SK-N-SH treated with all-trans-retinoic acid at 6 μM for 48 hours (cell line): ENCODE results near the gene DLG5.

Experiments used
- ATAC-seq: fragments of 200-7000 bp; cut with Tn5 transposase; 3 replicates; pipeline ENCODE4 v1.9.1; 2020; ENCODE audit warnings: mild to moderate bottlenecking, moderate library complexity
- BACH2 ChIP-seq: fragments of 250-450 bp; sonication (Bioruptor Pico); IDR thresholded peaks from 2 replicates; pipeline ENCODE4 v1.9.0; 2021; ENCODE audit warnings: mild to moderate bottlenecking, borderline replicate concordance
- CREB5 ChIP-seq: fragments of 250-450 bp; sonication (Bioruptor Pico); IDR thresholded peaks from 2 replicates; pipeline ENCODE4 v1.5.1; 2020; ENCODE audit warnings: low read depth, mild to moderate bottlenecking, moderate library complexity
- CSDC2 ChIP-seq: fragments of 250-450 bp; sonication (Bioruptor Pico); IDR thresholded peaks from 2 replicates; pipeline ENCODE4 v1.5.0; 2020; ENCODE audit warnings: mild to moderate bottlenecking, moderate library complexity
- CSRNP3 ChIP-seq: fragments of 250-450 bp; sonication (Bioruptor Pico); IDR thresholded peaks from 2 replicates; pipeline ENCODE4 v1.5.1; 2021; ENCODE audit warnings: mild to moderate bottlenecking, moderate library complexity
- ESRRG ChIP-seq: fragments of 250-450 bp; sonication (Bioruptor Pico); IDR thresholded peaks from 2 replicates; pipeline ENCODE4 v1.6.1; 2021; ENCODE audit warnings: mild to moderate bottlenecking
- ISL1 ChIP-seq: fragments of 250-450 bp; sonication (Bioruptor Pico); IDR thresholded peaks from 2 replicates; pipeline ENCODE4 v2.1.2; 2022; ENCODE audit warnings: mild to moderate bottlenecking, moderate library complexity
- OSR1 ChIP-seq: fragments of 250-450 bp; sonication (Bioruptor Pico); IDR thresholded peaks from 2 replicates; pipeline ENCODE4 v1.8.0; 2022; ENCODE audit warnings: moderate library complexity, mild to moderate bottlenecking, inconsistent platforms
- PATZ1 ChIP-seq: fragments of 250-450 bp; sonication (Bioruptor Pico); IDR thresholded peaks from 2 replicates; pipeline ENCODE4 v1.8.0; 2020; ENCODE audit warnings: mild to moderate bottlenecking, moderate library complexity, borderline replicate concordance
- POU6F1 ChIP-seq: fragments of 250-450 bp; sonication (Bioruptor Pico); IDR thresholded peaks from 2 replicates; pipeline ENCODE4 v1.8.0; 2021; ENCODE audit warnings: low read depth, mild to moderate bottlenecking, moderate library complexity, borderline replicate concordance
- PPARA ChIP-seq: fragments of 250-450 bp; sonication (Bioruptor Pico); IDR thresholded peaks from 2 replicates; pipeline ENCODE4 v1.5.0; 2020; ENCODE audit warnings: mild to moderate bottlenecking, borderline replicate concordance
- RARB ChIP-seq: fragments of 250-450 bp; sonication (Bioruptor Pico); IDR thresholded peaks from 2 replicates; pipeline ENCODE4 v1.8.0; 2021; ENCODE audit warnings: mild to moderate bottlenecking, moderate library complexity
- SNAI2 ChIP-seq: fragments of 250-450 bp; sonication (Bioruptor Pico); IDR thresholded peaks from 2 replicates; pipeline ENCODE4 v1.5.0; 2020; ENCODE audit warnings: mild to moderate bottlenecking, moderate library complexity
- TCF4 ChIP-seq: fragments of 250-450 bp; sonication (Bioruptor Pico); IDR thresholded peaks from 2 replicates; pipeline ENCODE4 v1.8.0; 2021; ENCODE audit warnings: mild to moderate bottlenecking, moderate library complexity, borderline replicate concordance
- TOX ChIP-seq: fragments of 250-450 bp; sonication (Bioruptor Pico); IDR thresholded peaks from 2 replicates; pipeline ENCODE4 v1.8.0; 2021; ENCODE audit warnings: mild to moderate bottlenecking, moderate library complexity, borderline replicate concordance
- TSHZ2 ChIP-seq: fragments of 250-450 bp; sonication (Bioruptor Pico); IDR thresholded peaks from 2 replicates; pipeline ENCODE4 v1.5.0; 2020; ENCODE audit warnings: mild to moderate bottlenecking, moderate library complexity
- ZC3H10 ChIP-seq: fragments of 250-450 bp; sonication (Bioruptor Pico); IDR thresholded peaks from 2 replicates; pipeline ENCODE4 v1.5.1; 2021; ENCODE audit warnings: mild to moderate bottlenecking, moderate library complexity
- ZFP3 ChIP-seq: fragments of 250-450 bp; sonication (Bioruptor Pico); IDR thresholded peaks from 2 replicates; pipeline ENCODE4 v1.5.0; 2020; ENCODE audit warnings: mild to moderate bottlenecking, moderate library complexity
- ZFP30 ChIP-seq: fragments of 450-650 bp; formaldehyde crosslinking; IDR thresholded peaks from 2 replicates; pipeline ENCODE4 v1.5.0; 2022; ENCODE audit warnings: mild to moderate bottlenecking, moderate library complexity
- ZNF565 ChIP-seq: fragments of 450-650 bp; formaldehyde crosslinking; conservative IDR thresholded peaks from 2 replicates; pipeline ENCODE4 v1.5.0; 2020; ENCODE audit warnings: low read depth, mild to moderate bottlenecking, moderate library complexity
- ZNF70 ChIP-seq: fragments of 450-650 bp; formaldehyde crosslinking; IDR thresholded peaks from 2 replicates; pipeline ENCODE4 v1.5.0; 2020; ENCODE audit warnings: mild to moderate bottlenecking, moderate library complexity
- ZNF8 ChIP-seq: fragments of 450-650 bp; formaldehyde crosslinking; IDR thresholded peaks from 2 replicates; pipeline ENCODE4 v1.5.0; 2020; ENCODE audit warnings: mild to moderate bottlenecking, moderate library complexity

The DLG5 gene

GRCh38 chr10:77824908-77825307 is 101.6 kb downstream of the DLG5 start (continued):
- no peak for TF ChIP-seq TSHZ2 (CRISPR knock-in tag)
- TF ChIP-seq RARB (CRISPR knock-in tag) = no peak
- TF ChIP-seq ZC3H10 (CRISPR knock-in tag) = no peak
- no peak for TF ChIP-seq OSR1 (CRISPR knock-in tag)
- no peak for TF ChIP-seq ZFP30 (CRISPR knock-in tag)
- no peak for TF ChIP-seq ESRRG
- TF ChIP-seq, all 23 proteins: peak for 0

GRCh38 chr10:77823811-77824542 is 102.6 kb downstream of the DLG5 start:
- TF ChIP-seq TOX (CRISPR knock-in tag) (no peak), ZNF565 (no peak), BACH2 (CRISPR knock-in tag) (no peak), ISL1 (no peak), ESRRG (no peak), PPARA (CRISPR knock-in tag) (no peak), CSDC2 (CRISPR knock-in tag) (no peak), TCF4 (CRISPR knock-in tag) (no peak), CREB5 (no peak), ZC3H10 (CRISPR knock-in tag) (no peak), SNAI2 (no peak), PATZ1 (CRISPR knock-in tag) (no peak), ZFP3 (CRISPR knock-in tag) (no peak), POU6F1 (CRISPR knock-in tag) (no peak), OSR1 (CRISPR knock-in tag) (no peak), ZNF70 (no peak)
- ATAC-seq = no peak

- ATAC-seq = no peak
- TF ChIP-seq ZNF70 (no peak), CSRNP3 (CRISPR knock-in tag) (no peak), BACH2 (CRISPR knock-in tag) (no peak), CSDC2 (CRISPR knock-in tag) (no peak), ZNF565 (no peak), ZFP30 (CRISPR knock-in tag) (no peak), ZNF8 (no peak), SNAI2 (no peak)
Measured at GRCh38 chr10:77821551-77821950, 105.0 kb downstream of the DLG5 start.
